PC-9 (cell line): Measurements from ENCODE around the gene FUBP3. TPM values are rescaled to one million over a fixed set of nuclear protein-coding genes. Genes with fewer than 3 reads are reported as not detected.

ENCODE experiments used
- BruUV-seq: library from RNA; stranded (reverse); fragments of 400-500 nt; replicated peaks from 2 replicates; lab custom pipeline; 2021; lab: Mats Ljungman, UMichigan
- CTCF ChIA-PET: fragments of 300-600 bp; sonication (Branson Sonifier 250); formaldehyde crosslinking; loops from one replicate; lab custom pipeline; 2022; ENCODE audit warnings: antibody characterized with exemption; lab: Charles Lee
- POLR2A ChIA-PET: fragments of 300-600 bp; sonication (Branson Sonifier 250); formaldehyde crosslinking; loops from one replicate; lab custom pipeline; 2022; ENCODE audit warnings: antibody characterized with exemption; ENCODE audit not compliant: unreplicated experiment; lab: Charles Lee
- DNase-seq, 2 experiments: peaks; one replicate each; pipeline versions ENCODE4 v3.0.0 to v3.0.0-alpha.2; 2015 to 2022; ENCODE audit warnings: mixed read lengths in 1 of 2
- H2AFZ ChIP-seq: fragments of 200-600 bp; sonication (generic); 2 replicates; pipeline ENCODE4 v1.8.1; 2017; ENCODE audit warnings: antibody characterized with exemption
- H3F3A ChIP-seq: fragments of 200-600 bp; sonication (generic); 2 replicates; pipeline ENCODE4 v1.8.1; 2017; ENCODE audit warnings: antibody characterized with exemption, mild to moderate bottlenecking, low read depth; ENCODE audit not compliant: insufficient read depth
- H3K27ac ChIP-seq: fragments of 200-600 bp; sonication (generic); 2 replicates; pipeline ENCODE4 v1.6.1; 2016; ENCODE audit warnings: mixed run types
- H3K27me3 ChIP-seq: fragments of 200-600 bp; sonication (generic); 2 replicates; pipeline ENCODE4 v1.6.1; 2016; ENCODE audit warnings: low read depth, mixed run types; ENCODE audit not compliant: insufficient read depth
- H3K36me3 ChIP-seq: fragments of 200-600 bp; sonication (generic); 2 replicates; pipeline ENCODE4 v1.6.1; 2016; ENCODE audit warnings: low read depth, mixed run types
- H3K4me1 ChIP-seq: fragments of 200-600 bp; sonication (generic); replicated peaks from 2 replicates; pipeline ENCODE4 v1.6.1; 2016; ENCODE audit warnings: mixed run types; ENCODE audit not compliant: insufficient read depth
- H3K4me2 ChIP-seq: fragments of 200-600 bp; sonication (generic); 2 replicates; pipeline ENCODE4 v1.6.1; 2017; ENCODE audit warnings: mixed run types
- H3K4me3 ChIP-seq: fragments of 200-600 bp; sonication (generic); 2 replicates; pipeline ENCODE4 v1.6.1; 2016; ENCODE audit warnings: mixed run types
- H3K79me2 ChIP-seq: fragments of 200-600 bp; sonication (generic); 2 replicates; pipeline ENCODE4 v1.6.1; 2017; ENCODE audit warnings: low read depth, mixed run types
- H3K9me2 ChIP-seq: fragments of 200-600 bp; sonication (generic); 2 replicates; pipeline ENCODE4 v1.8.1; 2017; ENCODE audit warnings: mild to moderate bottlenecking; ENCODE audit not compliant: insufficient read depth
- H3K9me3 ChIP-seq: fragments of 200-600 bp; sonication (generic); 2 replicates; pipeline ENCODE4 v1.8.1; 2016; ENCODE audit warnings: low read depth; ENCODE audit not compliant: insufficient read depth
- H4K20me1 ChIP-seq: fragments of 200-600 bp; sonication (generic); 2 replicates; pipeline ENCODE4 v1.8.1; 2017; ENCODE audit not compliant: insufficient read depth
- CTCF ChIP-seq: fragments of 200-600 bp; sonication (generic); conservative IDR thresholded peaks from 2 replicates; pipeline ENCODE4 v1.6.1; 2017; ENCODE audit warnings: mixed run types, antibody characterized with exemption, mild to moderate bottlenecking, moderate library complexity
- EZH2 ChIP-seq: fragments of 200-600 bp; sonication (generic); IDR thresholded peaks from 2 replicates; pipeline ENCODE4 v1.8.0; 2017; ENCODE audit warnings: antibody characterized with exemption, low read depth
- intact Hi-C: fragments of 100-400 bp; cut with micrococcal nuclease; formaldehyde crosslinking; loops from one replicate; pipeline ENCODE4 v1.10.0; 2022; ENCODE audit not compliant: unreplicated experiment
- total RNA-seq: library from RNA; stranded (reverse); gene quantifications from 2 replicates; pipeline ENCODE4 v1.2.3, GENCODE V29; 2021

Gene FUBP3
- total RNA-seq, 1 experiment from 2014 or later, result 75.6 TPM

- no peak for DNase-seq
- no TSS peak for BruUV-seq
- Histone ChIP-seq H4K20me1 (peaks cover 8% of the 10 kb centered on the region), H3K9me3 (no peaks in the 10 kb centered on the region), H3K4me2 (no peak overlapping the region), H3K27ac (no peak overlapping the region), H3K27me3 (no peaks in the 10 kb centered on the region), H3K9me2 (no peaks in the 10 kb centered on the region), H3K4me3 (no peak overlapping the region), H3K4me1 (no peaks in the 10 kb centered on the region), H3F3A (no peaks in the 10 kb centered on the region), H2AFZ (no peak overlapping the region), H3K36me3 (peaks cover 43% of the 10 kb centered on the region), H3K79me2 (no peaks in the 10 kb centered on the region)
- TF ChIP-seq EZH2 (no peak), CTCF (no peak)
- ChIA-PET POLR2A (no interaction called here), CTCF (interaction anchor here (0.6 kb wide), 1 partner anchor 147 kb away, joined by 4 read pairs; no protein-coding TSS in a partner anchor)
- intact Hi-C loops, result no loop called here
These were observed 37.1 kb downstream of the FUBP3 start for GRCh38 chr9:130616451-130616850.

- H2AFZ ChIP-seq, result no peak overlapping the region
- H3K9me3 ChIP-seq, result no peaks in the 10 kb centered on the region
- no peak overlapping the region for H3K4me3 ChIP-seq
- no peak overlapping the region for H3K4me2 ChIP-seq
- POLR2A ChIA-PET, result no interaction called here
- H3K4me1 ChIP-seq, result no peaks in the 10 kb centered on the region
- H4K20me1 ChIP-seq, result no peaks in the 10 kb centered on the region
- no peak for DNase-seq
- no TSS peak for BruUV-seq
- TF ChIP-seq CTCF (no peak), EZH2 (no peak)
- no peaks in the 10 kb centered on the region for H3K79me2 ChIP-seq
- CTCF ChIA-PET, result interaction anchor here (0.6 kb wide), 1 partner anchor 44 kb away, joined by 3 read pairs; the partner anchor contains the start of gene FUBP3
- H3K36me3 ChIP-seq, result peaks cover 23% of the 10 kb centered on the region
- intact Hi-C loops, result no loop called here
- H3K27ac ChIP-seq, result no peak overlapping the region
- H3K27me3 ChIP-seq, result no peaks in the 10 kb centered on the region
- H3K9me2 ChIP-seq, result no peaks in the 10 kb centered on the region
- no peaks in the 10 kb centered on the region for H3F3A ChIP-seq
These were observed 44.1 kb downstream of the FUBP3 start for GRCh38 chr9:130623466-130623865.

- CTCF ChIA-PET, result interaction anchor here (0.6 kb wide), 1 partner anchor 45 kb away, joined by 3 read pairs; the partner anchor contains the start of gene FUBP3
- no peaks in the 10 kb centered on the region for H4K20me1 ChIP-seq
- H3K4me3 ChIP-seq, result no peak overlapping the region
- H3K4me1 ChIP-seq, result no peaks in the 10 kb centered on the region
- no peak overlapping the region for H2AFZ ChIP-seq
- no peak for TF ChIP-seq CTCF
- no peak for TF ChIP-seq EZH2
- no peaks in the 10 kb centered on the region for H3F3A ChIP-seq
- intact Hi-C loops, result no loop called here
- H3K27me3 ChIP-seq, result no peaks in the 10 kb centered on the region
- POLR2A ChIA-PET, result no interaction called here
- no peaks in the 10 kb centered on the region for H3K9me2 ChIP-seq
- H3K79me2 ChIP-seq, result no peaks in the 10 kb centered on the region
- no peak for DNase-seq
- H3K27ac ChIP-seq, result no peak overlapping the region
- peaks cover 23% of the 10 kb centered on the region for H3K36me3 ChIP-seq
- no TSS peak for BruUV-seq
- no peak overlapping the region for H3K4me2 ChIP-seq
- no peaks in the 10 kb centered on the region for H3K9me3 ChIP-seq
These were observed 44.8 kb downstream of the FUBP3 start for GRCh38 chr9:130624154-130624553.
